Measurements from ENCODE around the gene SLC39A3. TPM values are rescaled to one million over a fixed set of nuclear protein-coding genes. Genes with fewer than 3 reads are reported as not detected.

SLC39A3 gene
- total RNA-seq, 1 experiment from 2014 or later = 32.4 TPM

- Mint-ChIP-seq H3K27ac (peak overlapping the region in 1 of 3 experiments; percentile 85; a peak in 1 of 7 replicates), H3K9me3 (peaks cover 10 to 11% of the 10 kb centered on the region in 2 experiments), H3K27me3 (ENCODE audit: low read depth) (peaks cover 18% of the 10 kb centered on the region), H3K36me3 (ENCODE audit: insufficient read depth in 1 of 3, low read depth in 3 of 3) (peaks cover 14 to 16% (median 14%) of the 10 kb centered on the region in 3 experiments), H3K4me3 (no peak overlapping the region), H3K4me1 (peaks cover 6 to 14% of the 10 kb centered on the region in 2 experiments)
- Histone ChIP-seq H2AK5ac (ENCODE audit: insufficient read length, low read length) (no peak overlapping the region), H3K79me2 (ENCODE audit: insufficient read depth, low read length) (no peaks in the 10 kb centered on the region), H4K5ac (ENCODE audit: insufficient read length, low read depth, low read length) (no peak overlapping the region), H2BK15ac (ENCODE audit: low read depth, low read length) (no peak overlapping the region), H3K4ac (ENCODE audit: low read depth, low read length) (no peak overlapping the region), H3K18ac (ENCODE audit: insufficient read length, low read depth, low read length) (no peak overlapping the region), H3K56ac (ENCODE audit: insufficient read length, low read depth, low read length) (no peak overlapping the region), H4K91ac (ENCODE audit: insufficient read length, low read depth, low read length) (no peak overlapping the region), H3K23me2 (ENCODE audit: insufficient read length, low read depth, low read length, poor library complexity, severe bottlenecking) (peaks cover 7% of the 10 kb centered on the region), H3K79me1 (ENCODE audit: insufficient read depth, low read depth, low read length, poor library complexity, severe bottlenecking) (no peaks in the 10 kb centered on the region), H3K4me1 (ENCODE audit: insufficient read depth, low read length) (no peaks in the 10 kb centered on the region), H4K20me1 (ENCODE audit: control insufficient read depth, insufficient read depth, insufficient read length) (no peaks in the 10 kb centered on the region), H3K14ac (ENCODE audit: insufficient read depth, low read length) (no peak overlapping the region), H4K8ac (replicated peaks; ENCODE audit: insufficient read length, low read depth, low read length) (no peak overlapping the region), H3K27me3 (ENCODE audit: insufficient read depth, low read length) (no peaks in the 10 kb centered on the region), H2AFZ (ENCODE audit: low read length) (no peak overlapping the region), H3K27ac (ENCODE audit: insufficient read length, low read depth, low read length) (no peak overlapping the region), H2BK5ac (ENCODE audit: insufficient read length, low read length) (no peak overlapping the region), H3K9ac (ENCODE audit: extremely low read depth, insufficient read length, low read length) (no peak overlapping the region), H3K4me2 (ENCODE audit: insufficient read depth, insufficient read length, low read length) (no peak overlapping the region), H2BK12ac (ENCODE audit: insufficient read length, low read depth, low read length) (no peak overlapping the region), H2BK120ac (ENCODE audit: low read depth, low read length, poor library complexity, severe bottlenecking) (no peak overlapping the region), H3T11ph (ENCODE audit: low read length) (no peak overlapping the region), H2BK20ac (ENCODE audit: low read depth, low read length, poor library complexity, severe bottlenecking) (no peak overlapping the region), H3K9me3 (ENCODE audit: control insufficient read depth, low read depth, low read length) (peaks cover 8% of the 10 kb centered on the region), H3K23ac (ENCODE audit: insufficient read length, low read depth, low read length) (no peak overlapping the region)
- no CpG with 5 or more reads among the region's 51 CpGs for WGBS (ENCODE audit: extremely low coverage, insufficient read length, low lambda C conversion rate)
- TF ChIP-seq CTCF (conservative IDR thresholded peaks at IDR 0.05) = no peak
- no peak for DNase-seq
Observed at GRCh38 chr19:2716722-2717637, 22.8 kb downstream of the SLC39A3 start.
